Loucy (cell line): ENCODE results near the gene NPRL2.
A peak's percentile ranks its signal among the peaks of the same experiment; 100 is the strongest.

Experiments used
- H2AFZ ChIP-seq: fragments of 200-600 bp; sonication (generic); 2 replicates; pipeline ENCODE4 v1.6.0; 2016; ENCODE audit warnings: antibody characterized with exemption, mild to moderate bottlenecking, low read length, moderate library complexity
- H3F3A ChIP-seq: fragments of 200-600 bp; 2 replicates; pipeline ENCODE4 v1.6.0; 2016; ENCODE audit warnings: antibody characterized with exemption, low read depth, mild to moderate bottlenecking
- H3K27me3 ChIP-seq: fragments of 200-600 bp; sonication (generic); 2 replicates; pipeline ENCODE4 v1.6.1; 2014; ENCODE audit warnings: low read length, mild to moderate bottlenecking; ENCODE audit not compliant: insufficient read depth, poor library complexity, severe bottlenecking
- H3K36me3 ChIP-seq: fragments of 200-600 bp; sonication (generic); 2 replicates; pipeline ENCODE4 v1.6.1; 2016; ENCODE audit warnings: low read length; ENCODE audit not compliant: insufficient read depth
- H3K4me1 ChIP-seq: fragments of 200-600 bp; sonication (generic); 2 replicates; pipeline ENCODE4 v1.5.1; 2014; ENCODE audit warnings: low read length, mild to moderate bottlenecking; ENCODE audit not compliant: insufficient read depth, poor library complexity, severe bottlenecking
- H3K4me2 ChIP-seq: fragments of 200-600 bp; sonication (generic); 2 replicates; pipeline ENCODE4 v1.6.0; 2014; ENCODE audit warnings: antibody characterized with exemption, low read length, low read depth, mild to moderate bottlenecking; ENCODE audit not compliant: poor library complexity, severe bottlenecking
- H3K4me3 ChIP-seq: fragments of 200-600 bp; sonication (generic); 2 replicates; pipeline ENCODE4 v1.5.1; 2014; ENCODE audit warnings: low read length, mild to moderate bottlenecking, mixed read lengths; ENCODE audit not compliant: poor library complexity, severe bottlenecking
- H3K79me2 ChIP-seq: fragments of 200-600 bp; sonication (generic); 2 replicates; pipeline ENCODE4 v1.6.1; 2014; ENCODE audit warnings: low read length; ENCODE audit not compliant: insufficient read depth
- H3K9ac ChIP-seq: fragments of 200-600 bp; sonication (generic); 2 replicates; pipeline ENCODE4 v1.6.0; 2014; ENCODE audit warnings: mild to moderate bottlenecking, low read depth, low read length, moderate library complexity; ENCODE audit not compliant: poor library complexity, severe bottlenecking
- H3K9me2 ChIP-seq: fragments of 200-600 bp; sonication (generic); replicated peaks from 2 replicates; pipeline ENCODE4 v1.6.1; 2016; ENCODE audit warnings: low read depth, low read length, mixed read lengths
- H3K9me3 ChIP-seq: fragments of 200-600 bp; sonication (generic); 2 replicates; pipeline ENCODE4 v1.6.1; 2014; ENCODE audit warnings: mild to moderate bottlenecking, antibody characterized with exemption, low read length, low read depth; ENCODE audit not compliant: insufficient read depth
- H4K20me1 ChIP-seq: fragments of 200-600 bp; sonication (generic); 2 replicates; pipeline ENCODE4 v1.6.0; 2014; ENCODE audit warnings: antibody characterized with exemption, low read length, mild to moderate bottlenecking; ENCODE audit not compliant: insufficient read depth, poor library complexity, severe bottlenecking
- CTCF ChIP-seq: fragments of 200-600 bp; sonication (generic); conservative IDR thresholded peaks from 2 replicates; pipeline ENCODE4 v1.5.1; 2014; ENCODE audit warnings: mild to moderate bottlenecking, antibody characterized with exemption, low read length
- EZH2phosphoT487 ChIP-seq: fragments of 200-600 bp; IDR thresholded peaks from 2 replicates; pipeline ENCODE4 v1.6.1; 2018; ENCODE audit warnings: antibody characterized with exemption, mild to moderate bottlenecking, moderate library complexity, borderline replicate concordance

NPRL2 gene

DNA sequence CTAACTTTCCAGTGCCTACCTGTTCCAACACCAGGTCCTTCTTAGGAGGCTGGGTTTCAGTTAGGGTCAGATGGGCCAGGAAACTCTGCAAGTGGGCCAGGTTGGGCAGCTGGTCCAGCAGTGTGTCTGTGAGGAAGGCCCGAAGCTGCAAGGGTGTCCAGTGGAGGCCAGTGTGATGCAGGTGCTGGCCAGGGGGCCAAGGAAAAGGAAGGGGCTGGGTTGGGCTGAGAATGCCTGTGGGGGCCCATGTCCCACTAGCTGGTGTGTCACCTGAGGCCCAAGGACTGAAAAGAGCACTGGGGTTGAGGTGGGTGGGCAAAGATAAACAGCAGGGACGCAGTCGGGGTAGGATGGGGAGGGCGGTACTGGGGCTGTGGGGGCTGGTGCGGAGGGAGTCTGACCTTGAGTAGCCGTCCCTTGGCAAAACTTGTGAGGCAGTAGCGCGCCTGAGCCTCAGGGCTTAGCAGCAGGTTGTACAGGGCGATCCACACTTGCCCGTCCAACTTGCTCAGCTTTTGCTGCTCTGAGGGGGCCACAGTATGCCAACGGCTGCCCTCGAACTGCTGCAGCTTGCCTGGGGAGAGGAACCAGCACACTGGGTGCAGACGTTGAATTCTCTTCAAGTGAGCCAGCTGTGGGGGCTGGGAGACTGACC is 8.5 kb downstream of the NPRL2 start:
- H3K9me3 ChIP-seq = no peaks in the 10 kb centered on the region
- no peaks in the 10 kb centered on the region for H3K36me3 ChIP-seq
- H2AFZ ChIP-seq = no peak overlapping the region
- peak overlapping the region; percentile 98 for H3K9ac ChIP-seq
- peak overlapping the region; percentile 91 for H3K4me2 ChIP-seq
- no peak for TF ChIP-seq EZH2phosphoT487
- no peaks in the 10 kb centered on the region for H4K20me1 ChIP-seq
- peaks cover 9% of the 10 kb centered on the region; the same call in 1 of the 2 replicates for H3F3A ChIP-seq
- peak overlapping the region; percentile 97 for H3K4me3 ChIP-seq
- H3K79me2 ChIP-seq = peaks cover 49% of the 10 kb centered on the region
- H3K4me1 ChIP-seq = peaks cover 38% of the 10 kb centered on the region
- H3K9me2 ChIP-seq = no peaks in the 10 kb centered on the region
- no peaks in the 10 kb centered on the region for H3K27me3 ChIP-seq

DNA sequence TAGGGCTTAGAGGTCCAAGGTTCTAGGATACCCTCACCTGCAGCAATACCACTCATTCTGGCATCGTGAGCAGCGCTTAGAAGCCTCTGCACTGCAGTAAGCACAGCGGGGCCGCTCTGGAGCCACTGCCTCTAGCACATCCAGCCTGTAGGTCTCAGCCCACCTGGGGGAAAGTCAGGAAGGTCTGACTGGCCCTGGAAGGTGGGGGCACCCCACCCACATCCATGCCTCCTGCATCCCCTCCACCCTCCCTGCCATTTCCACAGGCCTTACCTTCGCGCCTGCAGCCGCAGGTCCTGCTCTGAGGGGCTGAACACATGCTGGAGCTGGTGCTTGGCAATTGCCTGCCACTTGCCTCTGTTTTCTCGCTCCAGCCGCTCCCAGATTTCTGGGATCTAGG is 9.0 kb downstream of the NPRL2 start:
- Histone ChIP-seq H3K36me3 (no peaks in the 10 kb centered on the region), H3K27me3 (peaks cover 4% of the 10 kb centered on the region), H3K79me2 (peaks cover 55% of the 10 kb centered on the region), H3K4me2 (peak overlapping the region; percentile 91), H2AFZ (no peak overlapping the region), H3K4me1 (peaks cover 38% of the 10 kb centered on the region), H3F3A (peaks cover 8% of the 10 kb centered on the region; the same call in 1 of the 2 replicates), H3K4me3 (peak overlapping the region; percentile 97), H3K9me3 (no peaks in the 10 kb centered on the region), H3K9ac (peak overlapping the region; percentile 98), H3K9me2 (no peaks in the 10 kb centered on the region), H4K20me1 (peaks cover 5% of the 10 kb centered on the region)
- no peak for TF ChIP-seq CTCF
- no peak for TF ChIP-seq EZH2phosphoT487

- peak within 1 kb of the TSS; percentile 91 for H3K4me2 ChIP-seq
- no peaks in the 10 kb centered on the region for H3K36me3 ChIP-seq
- H3K4me3 ChIP-seq = peak within 1 kb of the TSS; percentile 97
- H3K9me2 ChIP-seq = no peaks in the 10 kb centered on the region
- TF ChIP-seq CTCF = no peak
- TF ChIP-seq EZH2phosphoT487 = no peak
- H3K27me3 ChIP-seq = peaks cover 4% of the 10 kb centered on the region
- no peak within 1 kb of the TSS; the same call in 1 of the 2 replicates for H2AFZ ChIP-seq
- peaks cover 47% of the 10 kb centered on the region for H3K4me1 ChIP-seq
- peak within 1 kb of the TSS; percentile 98 for H3K9ac ChIP-seq
- H3K79me2 ChIP-seq = peaks cover 64% of the 10 kb centered on the region
- no peaks in the 10 kb centered on the region for H3K9me3 ChIP-seq
- H4K20me1 ChIP-seq = peaks cover 14% of the 10 kb centered on the region
- 0 out of 2 replicates have a peak, but pooled peaks cover 7% of the 10 kb centered on the region for H3F3A ChIP-seq
Measured at GRCh38 chr3:50340448-50341329, 9.9 kb downstream of the NPRL2 start, which contains the start of gene RASSF1. Gene RASSF1, minus strand, starts transcription at chr3:50340836. Its CDS starts 31 bp downstream, at chr3:50340805.
